Thoracic aorta (tissue), 2 donors: ENCODE measurements around the gene SMIM41. TPM values are rescaled to one million over a fixed set of nuclear protein-coding genes. Genes with fewer than 3 reads are reported as not detected.

Experiments
- ATAC-seq: fragments of 150-250 bp; one replicate; pipeline ENCODE4 v1.8.0; 2017; ENCODE audit warnings: low read depth; ENCODE audit not compliant: insufficient number of reproducible peaks, low FRiP score
- DNase-seq: peaks from one replicate; pipeline ENCODE4 v3.0.0-alpha.2; 2020; ENCODE audit warnings: low spot score
- H3K27ac ChIP-seq, 2 donors: fragments of 200-600 bp; sonication (generic); 1 replicate in 1 of 2; 2 replicates in 1 of 2; pipeline ENCODE4 v1.5.1; 2016; ENCODE audit warnings: mild to moderate bottlenecking in 2 of 2, moderate library complexity in 2 of 2
- H3K27me3 ChIP-seq: fragments of 200-600 bp; sonication (generic); replicated peaks from 2 replicates; pipeline ENCODE4 v1.6.0; 2016; ENCODE audit warnings: mild to moderate bottlenecking; ENCODE audit not compliant: insufficient read depth
- H3K36me3 ChIP-seq: fragments of 200-600 bp; sonication (generic); one replicate; pipeline ENCODE4 v1.5.1; 2016
- H3K4me1 ChIP-seq, 2 donors: fragments of 200-600 bp; sonication (generic); 1 replicate in 1 of 2; 2 replicates in 1 of 2; pipeline versions ENCODE4 v1.5.1 to v1.6.0; 2016; ENCODE audit warnings: low read depth in 2 of 2, mild to moderate bottlenecking in 1 of 2; ENCODE audit not compliant: control insufficient read depth in 1 of 2
- H3K4me3 ChIP-seq: fragments of 200-600 bp; sonication (generic); 2 replicates; pipeline ENCODE4 v1.5.1; 2016; ENCODE audit warnings: mild to moderate bottlenecking
- H3K9me3 ChIP-seq: fragments of 200-600 bp; sonication (generic); 2 replicates; pipeline ENCODE4 v1.5.1; 2016
- CTCF ChIP-seq: fragments of 200-600 bp; sonication (generic); IDR thresholded peaks from one replicate; pipeline ENCODE4 v1.5.1; 2019; ENCODE audit warnings: antibody characterized with exemption
- total RNA-seq, 2 donors: library from RNA; depleted of rRNA; stranded (reverse); fragments of >200 nt; gene quantifications; one replicate each; pipeline versions ENCODE4 v1.1.0 to v1.2.3, GENCODE V29; 2016

The SMIM41 gene
- total RNA-seq, 2 donors from 2014 or later, result 1.8 TPM; not detected in 1

- Histone ChIP-seq H3K27me3 (no peaks in the 10 kb centered on the region), H3K4me3 (no peak overlapping the region), H3K9me3 (no peaks in the 10 kb centered on the region), H3K4me1 (peaks cover 20 to 40% of the 10 kb centered on the region in 2 donors), H3K27ac (peak overlapping the region; percentile 91), H3K36me3 (no peaks in the 10 kb centered on the region)
- no peak for TF ChIP-seq CTCF
- ATAC-seq, result no peak
- no peak for DNase-seq
Observed at GRCh38 chr12:52035926-52036325, 43.6 kb upstream of the SMIM41 start.

- DNase-seq (no peak), ATAC-seq (peak; percentile 54)
- Histone ChIP-seq H3K4me3 (peak overlapping the region; percentile 69), H3K9me3 (no peaks in the 10 kb centered on the region), H3K4me1 (peaks cover 25 to 47% of the 10 kb centered on the region in 2 donors), H3K27ac (peak overlapping the region; percentile 91), H3K27me3 (no peaks in the 10 kb centered on the region), H3K36me3 (no peaks in the 10 kb centered on the region)
- TF ChIP-seq CTCF, result no peak
Observed at GRCh38 chr12:52036587-52037171, 42.8 kb upstream of the SMIM41 start.

GRCh38 chr12:52037248-52037861, 42.1 kb upstream of the SMIM41 start:
- Histone ChIP-seq H3K27ac (peak overlapping the region; percentile 91 to 92), H3K27me3 (no peaks in the 10 kb centered on the region), H3K9me3 (no peaks in the 10 kb centered on the region), H3K36me3 (no peaks in the 10 kb centered on the region), H3K4me1 (peaks cover 32 to 48% of the 10 kb centered on the region in 2 donors), H3K4me3 (peak overlapping the region; percentile 88)
- DNase-seq, result no peak
- no peak for ATAC-seq
- no peak for TF ChIP-seq CTCF

GRCh38 chr12:52038447-52038846, 41.1 kb upstream of the SMIM41 start:
- Histone ChIP-seq H3K4me1 (peaks cover 35 to 52% of the 10 kb centered on the region in 2 donors), H3K9me3 (no peaks in the 10 kb centered on the region), H3K27me3 (no peaks in the 10 kb centered on the region), H3K27ac (peak overlapping the region; percentile 91 to 92), H3K36me3 (no peaks in the 10 kb centered on the region), H3K4me3 (peak overlapping the region; percentile 88)
- ATAC-seq (no peak), DNase-seq (no peak)
- no peak for TF ChIP-seq CTCF

- Histone ChIP-seq H3K4me1 (peaks cover 55 to 72% of the 10 kb centered on the region in 2 donors), H3K36me3 (no peaks in the 10 kb centered on the region), H3K9me3 (no peaks in the 10 kb centered on the region), H3K4me3 (no peak overlapping the region), H3K27ac (peak overlapping the region; percentile 96 to 100), H3K27me3 (no peaks in the 10 kb centered on the region)
- no peak for TF ChIP-seq CTCF
- no peak for ATAC-seq
- no peak for DNase-seq
Observed at GRCh38 chr12:52041035-52041434, 38.5 kb upstream of the SMIM41 start.
